Stomach (tissue), 4 donors: Measurements from ENCODE around the gene C1QL3.

Experiments
- POLR2A ChIP-seq, 4 donors: fragments of 450-650 bp; IDR thresholded peaks; one replicate each; pipeline ENCODE4 v1.6.1; 2016; ENCODE audit warnings: antibody characterized with exemption in 4 of 4, control low read depth in 2 of 4, mild to moderate bottlenecking in 1 of 4, moderate library complexity in 1 of 4
- POLR2AphosphoS5 ChIP-seq, 3 donors: sonication (generic); formaldehyde crosslinking; IDR thresholded peaks; one replicate each; pipeline ENCODE4 v1.6.1; 2016; ENCODE audit warnings: antibody characterized with exemption in 3 of 3
- TF ChIP-seq, protein P1 (sequence below), 7 experiments: fragments of 450-650 bp in 4 of 7; fragments of 200-600 bp in 3 of 7; sonication (generic) in 3 of 7; IDR thresholded peaks; one replicate each; pipeline ENCODE4 v1.5.1; 2016 to 2019; ENCODE audit warnings: antibody characterized with exemption in 7 of 7, control low read depth in 2 of 7, mild to moderate bottlenecking in 1 of 7

DNA sequence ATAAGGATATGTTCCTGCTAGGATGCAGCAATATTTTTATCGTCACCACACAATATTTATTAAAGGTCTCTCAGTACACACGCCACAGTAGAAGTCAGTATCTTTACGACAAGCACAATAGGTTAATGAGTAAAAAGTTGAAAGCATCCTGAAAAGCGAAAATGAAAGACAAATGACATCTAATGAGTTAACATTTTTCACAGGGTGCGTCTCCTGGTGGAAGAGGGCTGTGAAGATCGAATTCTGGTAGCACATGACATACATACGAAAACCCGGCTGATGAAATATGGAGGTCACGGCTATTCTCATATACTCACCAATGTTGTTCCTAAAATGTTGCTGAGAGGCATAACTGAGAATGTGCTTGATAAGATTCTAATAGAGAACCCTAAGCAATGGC lies 10.8 kb downstream of the C1QL3 start:
- TF ChIP-seq, protein P1, sequence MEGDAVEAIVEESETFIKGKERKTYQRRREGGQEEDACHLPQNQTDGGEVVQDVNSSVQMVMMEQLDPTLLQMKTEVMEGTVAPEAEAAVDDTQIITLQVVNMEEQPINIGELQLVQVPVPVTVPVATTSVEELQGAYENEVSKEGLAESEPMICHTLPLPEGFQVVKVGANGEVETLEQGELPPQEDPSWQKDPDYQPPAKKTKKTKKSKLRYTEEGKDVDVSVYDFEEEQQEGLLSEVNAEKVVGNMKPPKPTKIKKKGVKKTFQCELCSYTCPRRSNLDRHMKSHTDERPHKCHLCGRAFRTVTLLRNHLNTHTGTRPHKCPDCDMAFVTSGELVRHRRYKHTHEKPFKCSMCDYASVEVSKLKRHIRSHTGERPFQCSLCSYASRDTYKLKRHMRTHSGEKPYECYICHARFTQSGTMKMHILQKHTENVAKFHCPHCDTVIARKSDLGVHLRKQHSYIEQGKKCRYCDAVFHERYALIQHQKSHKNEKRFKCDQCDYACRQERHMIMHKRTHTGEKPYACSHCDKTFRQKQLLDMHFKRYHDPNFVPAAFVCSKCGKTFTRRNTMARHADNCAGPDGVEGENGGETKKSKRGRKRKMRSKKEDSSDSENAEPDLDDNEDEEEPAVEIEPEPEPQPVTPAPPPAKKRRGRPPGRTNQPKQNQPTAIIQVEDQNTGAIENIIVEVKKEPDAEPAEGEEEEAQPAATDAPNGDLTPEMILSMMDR (IDR thresholded peaks at IDR 0.05): no peak
- no peak for TF ChIP-seq POLR2AphosphoS5 (IDR thresholded peaks at IDR 0.05)
- no peak for TF ChIP-seq POLR2A (IDR thresholded peaks at IDR 0.05)
